Activated CD4-positive, alpha-beta T cell treated with anti-CD3 and anti-CD28 coated beads, Interleukin-2, amount 10 ng/mL, durations not matched to agents 24 days and 14 days (primary cell): Measurements from ENCODE around the gene NDRG3. TPM values are rescaled to one million over a fixed set of nuclear protein-coding genes. Genes with fewer than 3 reads are reported as not detected.

Experiments
- DNase-seq: peaks from one replicate; pipeline ENCODE4 v3.0.0; 2022
- H3K27ac Mint-ChIP-seq: one replicate; pipeline ENCODE4 v1.8.0; 2022; ENCODE audit warnings: mild to moderate bottlenecking, mixed read lengths
- H3K27me3 Mint-ChIP-seq: one replicate; pipeline ENCODE4 v1.8.0; 2022; ENCODE audit warnings: mixed read lengths
- H3K36me3 Mint-ChIP-seq: one replicate; pipeline ENCODE4 v1.8.0; 2022; ENCODE audit warnings: low read depth, mild to moderate bottlenecking, mixed read lengths
- H3K4me1 Mint-ChIP-seq: one replicate; pipeline ENCODE4 v1.8.0; 2021; ENCODE audit warnings: mixed read lengths
- H3K4me3 Mint-ChIP-seq: one replicate; pipeline ENCODE4 v1.8.0; 2022; ENCODE audit warnings: mild to moderate bottlenecking, moderate library complexity, mixed read lengths
- H3K9me3 Mint-ChIP-seq: one replicate; pipeline ENCODE4 v1.8.0; 2021; ENCODE audit warnings: mixed read lengths
- intact Hi-C: fragments of 100-400 bp; cut with micrococcal nuclease; formaldehyde crosslinking; loops from one replicate; pipeline ENCODE4 v1.15.1; 2023
- total RNA-seq: library from RNA; stranded (reverse); gene quantifications from 2 replicates; pipeline ENCODE4 v1.2.3, GENCODE V29; 2022

Gene NDRG3
- total RNA-seq, 1 donor from 2014 or later, result 24.7 TPM

DNA sequence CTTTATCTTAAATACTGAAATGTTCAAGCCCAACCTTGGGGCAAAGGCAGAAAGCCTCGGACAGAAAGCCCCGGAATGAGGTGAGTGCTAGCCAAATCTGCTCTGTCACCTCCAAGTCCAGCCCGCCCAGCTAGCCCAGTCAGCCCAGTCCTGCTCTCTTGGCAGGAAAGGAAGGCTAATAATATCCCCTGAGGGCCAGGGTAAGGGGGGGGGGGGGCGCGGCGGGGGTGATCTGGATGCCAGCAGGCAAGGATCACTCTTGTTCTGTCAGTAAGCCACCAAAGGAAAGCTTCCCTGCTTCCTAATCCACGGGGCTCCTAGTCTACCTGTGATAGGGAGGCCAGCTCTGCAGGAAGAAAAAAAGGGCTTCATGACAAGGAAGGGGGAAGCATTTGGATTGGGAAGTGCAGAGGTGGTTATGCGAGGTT, 1.1 kb downstream of the NDRG3 start:
- Mint-ChIP-seq H3K4me3 (peak overlapping the region; percentile 93), H3K4me1 (peaks cover 19% of the 10 kb centered on the region), H3K27me3 (no peaks in the 10 kb centered on the region), H3K36me3 (no peaks in the 10 kb centered on the region), H3K9me3 (no peaks in the 10 kb centered on the region), H3K27ac (peak overlapping the region; percentile 86)
- intact Hi-C loops, result loop anchor here (1.0 to 10.0 kb wide), 3 partner anchors 11 to 280 kb away; no protein-coding TSS in a partner anchor
- DNase-seq, result no peak

DNA sequence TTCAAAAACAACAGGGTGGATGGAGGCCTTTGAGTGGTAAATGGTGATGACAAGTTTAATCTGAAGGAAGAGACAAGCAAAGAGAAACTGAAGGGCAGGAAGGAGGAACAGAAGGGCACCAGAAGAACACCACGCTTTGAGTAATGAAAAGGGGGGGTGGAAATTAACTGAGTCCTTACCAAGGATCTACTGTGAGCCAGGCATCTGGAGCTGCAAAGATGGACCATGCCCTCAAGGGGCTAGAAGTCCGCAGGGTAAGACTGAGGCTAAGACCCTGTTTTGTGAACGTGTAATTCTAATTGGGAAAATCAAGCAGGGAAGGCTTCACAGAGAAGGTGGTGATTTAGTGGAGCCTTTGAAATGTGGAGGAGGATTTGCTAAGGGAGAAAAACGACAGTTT, 1.6 kb downstream of the NDRG3 start:
- Mint-ChIP-seq H3K27me3 (no peaks in the 10 kb centered on the region), H3K36me3 (no peaks in the 10 kb centered on the region), H3K4me3 (peak overlapping the region; percentile 55), H3K27ac (no peak overlapping the region), H3K4me1 (peaks cover 19% of the 10 kb centered on the region), H3K9me3 (no peaks in the 10 kb centered on the region)
- intact Hi-C loops, result loop anchor here (10.0 kb wide), 1 partner anchor 279 kb away; no protein-coding TSS in a partner anchor
- no peak for DNase-seq

DNA sequence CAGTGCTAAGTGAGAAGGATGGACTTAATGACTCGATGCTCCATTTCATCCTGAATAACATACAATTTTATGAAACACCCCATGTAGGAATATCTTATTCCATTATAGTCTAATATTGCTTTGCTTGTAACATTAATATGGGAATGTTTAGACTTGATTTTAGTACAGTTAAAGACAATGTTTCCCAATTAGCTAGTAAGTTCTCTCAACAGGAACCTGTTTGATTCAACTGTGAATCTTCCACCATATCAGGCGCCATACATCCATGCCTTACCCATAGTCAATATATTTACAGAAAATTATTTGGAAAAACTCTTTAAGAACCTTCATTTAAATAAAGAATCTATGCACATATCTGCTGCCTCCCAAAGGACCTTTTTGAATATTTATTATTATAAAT, 3.3 kb downstream of the NDRG3 start:
- H3K9me3 Mint-ChIP-seq, result no peaks in the 10 kb centered on the region

DNA sequence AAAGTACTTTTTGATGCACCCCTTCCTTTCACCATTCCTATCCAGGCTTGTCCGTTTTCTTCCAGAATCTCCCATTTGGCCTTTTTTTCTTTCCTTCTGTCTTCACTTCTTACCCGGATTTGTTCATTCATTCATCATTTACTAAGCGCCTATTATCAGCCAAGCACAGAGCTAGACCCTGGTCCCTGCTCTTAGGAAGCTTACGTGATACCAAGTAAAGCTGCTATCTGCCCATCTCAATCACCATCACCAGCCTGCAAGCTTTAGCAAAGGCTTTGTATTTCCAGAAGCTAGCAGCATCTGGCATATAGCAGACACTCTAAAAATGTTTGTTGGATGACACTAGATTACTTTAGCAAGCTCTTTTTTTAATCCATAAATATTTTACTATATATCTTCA, 4.8 kb downstream of the NDRG3 start:
- no peak overlapping the region for H3K27ac Mint-ChIP-seq
- H3K4me3 Mint-ChIP-seq, result no peak overlapping the region
- no peaks in the 10 kb centered on the region for H3K36me3 Mint-ChIP-seq
- intact Hi-C loops, result loop anchor here (10.0 kb wide), 1 partner anchor 276 kb away; no protein-coding TSS in a partner anchor
- no peak for DNase-seq
- no peaks in the 10 kb centered on the region for H3K27me3 Mint-ChIP-seq
- H3K4me1 Mint-ChIP-seq, result peaks cover 16% of the 10 kb centered on the region
- H3K9me3 Mint-ChIP-seq, result no peaks in the 10 kb centered on the region

More for the DNA sequence above, 3.3 kb downstream of the NDRG3 start:
- intact Hi-C loops, result loop anchor here (10.0 kb wide), 1 partner anchor 278 kb away; no protein-coding TSS in a partner anchor
- no peak overlapping the region for H3K4me3 Mint-ChIP-seq
- no peaks in the 10 kb centered on the region for H3K36me3 Mint-ChIP-seq
- no peak overlapping the region for H3K27ac Mint-ChIP-seq
- peaks cover 19% of the 10 kb centered on the region for H3K4me1 Mint-ChIP-seq
- no peaks in the 10 kb centered on the region for H3K27me3 Mint-ChIP-seq
- DNase-seq, result no peak

DNA sequence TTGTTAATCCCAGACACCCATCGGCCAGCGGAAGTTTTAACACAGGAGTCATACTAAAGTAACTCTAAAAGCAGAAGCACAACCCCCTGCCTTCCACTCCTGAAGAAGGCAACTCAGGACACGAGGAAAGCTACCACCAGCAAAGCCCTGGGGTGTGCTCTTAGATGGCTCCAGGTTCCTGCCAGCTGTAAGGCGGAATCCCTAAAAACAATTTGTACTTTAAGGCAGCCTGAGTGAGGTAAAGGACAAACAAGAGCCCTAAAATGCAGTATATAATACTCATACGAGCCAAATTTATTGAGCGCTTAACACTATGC, 8.7 kb downstream of the NDRG3 start:
- no peak overlapping the region for H3K4me3 Mint-ChIP-seq
- no peaks in the 10 kb centered on the region for H3K36me3 Mint-ChIP-seq
- intact Hi-C loops, result no loop called here
- H3K27me3 Mint-ChIP-seq, result no peaks in the 10 kb centered on the region
- DNase-seq, result no peak
- peaks cover 23% of the 10 kb centered on the region for H3K4me1 Mint-ChIP-seq
- H3K27ac Mint-ChIP-seq, result no peak overlapping the region
- H3K9me3 Mint-ChIP-seq, result no peaks in the 10 kb centered on the region

DNA sequence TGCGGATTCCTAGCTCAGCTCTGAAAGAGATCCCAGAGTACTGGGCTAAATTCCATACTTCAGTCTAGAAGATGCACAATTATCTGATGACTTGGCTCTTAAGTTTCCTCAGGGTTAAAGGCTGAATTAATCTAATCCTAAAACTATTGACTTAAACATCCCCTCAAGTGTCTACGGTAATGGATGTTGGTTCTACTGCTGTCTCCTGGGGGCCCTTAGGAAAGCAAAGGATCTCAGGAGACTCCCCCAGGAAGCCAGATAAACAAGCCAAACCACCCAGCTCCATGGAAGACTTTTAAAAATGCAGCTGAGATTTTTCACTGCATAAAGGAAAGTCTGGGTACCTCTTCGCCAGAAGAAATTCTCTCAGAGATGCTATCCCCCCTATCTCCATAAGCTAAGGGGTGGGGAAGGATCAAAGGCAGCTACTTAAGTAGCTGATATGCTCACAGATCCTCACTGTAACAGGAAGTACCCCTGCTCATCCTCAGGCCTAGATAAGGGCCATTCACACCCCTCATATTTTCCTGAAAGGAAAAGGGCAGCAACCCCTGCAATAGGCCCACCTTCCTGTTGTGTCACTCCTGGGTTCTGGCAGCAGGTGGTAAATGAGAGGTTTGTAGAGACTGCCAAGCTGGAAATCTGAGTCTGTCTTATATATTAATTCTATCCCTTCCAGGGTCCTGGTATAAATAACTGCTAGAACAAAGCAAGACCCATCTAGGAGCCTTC, 9.3 kb downstream of the NDRG3 start:
- no peaks in the 10 kb centered on the region for H3K9me3 Mint-ChIP-seq
- H3K27me3 Mint-ChIP-seq, result no peaks in the 10 kb centered on the region
- DNase-seq, result no peak
- H3K27ac Mint-ChIP-seq, result no peak overlapping the region
- no peak overlapping the region for H3K4me3 Mint-ChIP-seq
- intact Hi-C loops, result no loop called here
- peaks cover 23% of the 10 kb centered on the region for H3K4me1 Mint-ChIP-seq
- no peaks in the 10 kb centered on the region for H3K36me3 Mint-ChIP-seq

DNA sequence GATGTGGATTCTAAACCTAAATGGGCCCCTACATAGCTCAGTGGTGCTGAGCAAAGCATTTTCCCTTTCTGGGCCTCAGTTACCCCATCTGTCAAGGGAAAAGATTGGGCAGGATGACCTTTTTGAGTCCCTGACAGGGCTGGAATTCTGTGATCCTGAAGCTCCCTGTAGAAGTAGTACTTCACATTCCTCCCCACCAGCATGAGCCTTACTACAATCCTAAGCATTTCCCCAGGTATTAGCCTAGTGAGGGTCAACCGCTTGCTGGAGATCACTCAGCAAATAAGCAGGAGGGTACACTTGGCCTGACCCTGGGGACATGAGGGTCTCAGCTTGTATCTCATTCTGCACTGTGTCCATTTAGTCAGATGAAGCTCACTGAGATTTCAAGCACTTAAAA, 13.4 kb downstream of the NDRG3 start:
- Mint-ChIP-seq H3K4me1 (peaks cover 28% of the 10 kb centered on the region), H3K4me3 (no peak overlapping the region), H3K9me3 (no peaks in the 10 kb centered on the region), H3K36me3 (peaks cover 2% of the 10 kb centered on the region), H3K27me3 (no peaks in the 10 kb centered on the region), H3K27ac (no peak overlapping the region)
- no peak for DNase-seq
- intact Hi-C loops, result no loop called here

DNA sequence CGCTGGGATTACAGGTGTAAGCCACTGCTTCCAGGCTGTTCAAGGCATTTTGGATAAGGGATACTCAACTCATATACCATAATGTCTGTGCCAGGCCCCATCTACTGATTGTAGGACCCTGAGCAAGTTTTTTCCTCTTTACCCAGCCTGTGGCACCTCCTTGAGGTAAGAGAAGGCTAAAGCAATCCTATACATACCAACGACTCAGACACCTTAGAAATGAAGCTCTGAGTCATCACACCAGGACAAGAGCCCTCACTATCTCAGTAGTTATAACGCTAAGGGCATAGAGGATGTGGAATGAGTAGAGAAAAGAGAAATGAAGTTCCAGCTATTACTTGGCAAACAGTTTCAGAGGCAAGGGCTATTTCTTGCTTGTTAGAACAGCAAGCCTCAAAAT, 16.9 kb downstream of the NDRG3 start:
- intact Hi-C loops, result loop anchor here (10.0 kb wide), 1 partner anchor 84 kb away; the partner anchor contains the start of gene SLA2
- Mint-ChIP-seq H3K27me3 (no peaks in the 10 kb centered on the region), H3K4me3 (no peak overlapping the region), H3K9me3 (no peaks in the 10 kb centered on the region), H3K36me3 (peaks cover 2% of the 10 kb centered on the region), H3K4me1 (peaks cover 18% of the 10 kb centered on the region), H3K27ac (peak overlapping the region; percentile 45)
- DNase-seq, result peak; percentile 64

DNA sequence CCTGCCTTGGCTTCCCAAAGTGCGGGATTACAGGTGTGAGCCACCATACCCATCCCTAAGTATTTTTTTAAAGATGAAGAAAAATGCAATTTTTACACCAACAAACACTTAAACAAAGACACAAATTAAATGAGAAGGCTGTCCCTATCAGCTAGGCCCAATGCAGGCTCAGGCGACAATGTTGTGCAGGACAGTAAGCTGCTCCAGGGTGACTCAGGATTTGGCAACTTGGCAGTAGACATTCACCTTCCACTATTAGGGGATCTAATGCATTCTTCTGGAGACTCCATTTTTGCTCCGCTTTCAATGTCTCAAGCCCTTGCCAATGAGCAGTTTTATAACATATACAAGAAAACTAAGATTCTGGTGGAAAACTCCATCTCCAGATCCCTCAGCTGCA, 19.7 kb downstream of the NDRG3 start:
- Mint-ChIP-seq H3K27ac (no peak overlapping the region), H3K4me1 (peaks cover 12% of the 10 kb centered on the region), H3K9me3 (no peaks in the 10 kb centered on the region), H3K36me3 (peaks cover 4% of the 10 kb centered on the region), H3K27me3 (no peaks in the 10 kb centered on the region), H3K4me3 (no peak overlapping the region)
- intact Hi-C loops, result loop anchor here (10.0 kb wide), 1 partner anchor 81 kb away; the partner anchor contains the start of gene SLA2
- no peak for DNase-seq

DNA sequence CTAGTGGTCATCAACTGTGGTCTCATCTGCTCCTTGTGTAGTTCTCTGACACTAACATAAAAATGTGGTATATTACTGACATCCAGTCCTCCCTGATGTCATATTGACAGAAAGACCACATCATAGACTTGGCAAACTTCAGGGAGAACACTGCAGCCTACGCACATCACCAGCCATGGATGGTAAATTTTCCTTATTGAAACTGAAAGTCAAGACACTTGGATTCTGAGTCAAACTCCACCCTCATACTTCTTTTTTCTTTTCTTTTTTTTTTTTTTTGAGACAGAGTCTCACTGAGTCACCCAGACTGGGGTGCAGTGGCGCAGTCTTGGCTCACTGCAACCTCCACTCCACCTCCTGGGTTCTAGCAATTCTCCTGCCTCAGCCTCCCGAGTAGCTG, 25.4 kb downstream of the NDRG3 start:
- no peaks in the 10 kb centered on the region for H3K9me3 Mint-ChIP-seq
- peaks cover 8% of the 10 kb centered on the region for H3K36me3 Mint-ChIP-seq
- no peak overlapping the region for H3K4me3 Mint-ChIP-seq
- intact Hi-C loops, result loop anchor here (1.0 to 10.0 kb wide), 2 partner anchors 25 to 76 kb away; partner anchors contain the start of gene SLA2
- H3K27ac Mint-ChIP-seq, result peak overlapping the region; percentile 65
- DNase-seq, result peak; percentile 68
- H3K27me3 Mint-ChIP-seq, result no peaks in the 10 kb centered on the region
- peaks cover 12% of the 10 kb centered on the region for H3K4me1 Mint-ChIP-seq

DNA sequence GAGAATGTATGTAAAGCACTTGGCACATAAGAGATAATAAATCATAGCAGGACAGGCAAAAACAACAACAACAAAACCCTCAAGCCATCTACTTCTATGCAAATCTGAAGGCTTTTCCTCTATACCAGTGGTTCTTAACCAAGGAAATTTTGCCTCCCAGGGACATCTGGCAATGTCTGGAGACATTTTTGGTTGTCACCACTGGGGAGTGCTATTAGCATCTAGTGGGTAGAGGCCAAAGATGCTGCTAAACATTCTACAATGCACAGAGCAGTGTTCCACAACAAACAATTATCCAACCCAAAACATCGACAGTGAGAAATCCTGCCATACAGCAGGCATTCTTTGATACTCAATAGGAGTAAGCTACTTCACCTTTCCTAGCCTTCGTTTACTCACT, 28.2 kb downstream of the NDRG3 start:
- H3K9me3 Mint-ChIP-seq, result no peaks in the 10 kb centered on the region
- peaks cover 9% of the 10 kb centered on the region for H3K4me1 Mint-ChIP-seq
- intact Hi-C loops, result loop anchor here (2.0 kb wide), 1 partner anchor 37 kb away; no protein-coding TSS in a partner anchor
- peaks cover 8% of the 10 kb centered on the region for H3K36me3 Mint-ChIP-seq
- DNase-seq, result peak; percentile 72
- no peaks in the 10 kb centered on the region for H3K27me3 Mint-ChIP-seq
- H3K4me3 Mint-ChIP-seq, result no peak overlapping the region
- H3K27ac Mint-ChIP-seq, result no peak overlapping the region

DNA sequence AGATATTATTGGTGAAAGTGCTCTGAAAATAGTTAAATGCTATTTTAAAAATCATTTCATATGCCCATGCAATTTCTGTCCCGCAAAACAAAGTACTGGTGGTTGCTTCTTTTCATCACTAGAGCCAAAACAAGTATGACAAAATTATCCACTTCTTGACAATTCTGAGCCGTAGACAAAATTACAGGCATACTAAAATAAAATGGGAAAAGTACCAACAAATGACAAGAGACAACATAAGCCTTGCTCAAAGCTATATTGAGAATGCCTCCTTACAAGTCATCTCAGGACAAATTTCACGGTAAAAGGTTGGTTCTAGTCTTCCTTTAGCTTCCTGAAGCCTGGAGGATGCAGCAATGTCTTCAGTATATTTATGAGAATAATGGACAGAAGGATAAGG, 28.9 kb downstream of the NDRG3 start:
- H3K9me3 Mint-ChIP-seq, result no peaks in the 10 kb centered on the region
- intact Hi-C loops, result loop anchor here (2.0 kb wide), 1 partner anchor 38 kb away; no protein-coding TSS in a partner anchor
- H3K27ac Mint-ChIP-seq, result no peak overlapping the region
- no peaks in the 10 kb centered on the region for H3K27me3 Mint-ChIP-seq
- H3K4me1 Mint-ChIP-seq, result peaks cover 9% of the 10 kb centered on the region
- H3K36me3 Mint-ChIP-seq, result peaks cover 8% of the 10 kb centered on the region
- no peak for DNase-seq
- H3K4me3 Mint-ChIP-seq, result no peak overlapping the region

DNA sequence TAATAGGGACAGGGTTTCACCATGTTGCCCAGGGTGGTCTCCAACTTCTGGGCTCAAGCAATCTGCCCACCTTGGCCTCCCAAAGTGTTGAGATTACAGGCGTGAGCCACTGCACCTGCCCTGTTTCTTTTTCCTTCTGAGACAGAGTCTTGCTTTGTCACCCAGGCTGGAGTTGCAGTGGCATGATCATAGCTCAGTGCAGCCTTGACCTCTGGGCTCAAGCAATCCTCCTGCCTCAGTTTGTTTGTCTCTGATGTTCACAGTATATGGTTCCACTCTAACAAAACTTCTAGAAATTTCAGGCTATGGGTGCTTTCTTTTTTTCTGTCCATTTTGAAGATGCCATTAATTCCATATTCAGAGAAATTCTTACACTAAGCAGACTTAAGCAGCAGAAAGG, 33.1 kb downstream of the NDRG3 start:
- H3K36me3 Mint-ChIP-seq, result no peaks in the 10 kb centered on the region
- no peak overlapping the region for H3K4me3 Mint-ChIP-seq
- no peak overlapping the region for H3K27ac Mint-ChIP-seq
- H3K4me1 Mint-ChIP-seq, result peaks cover 2% of the 10 kb centered on the region
- H3K27me3 Mint-ChIP-seq, result no peaks in the 10 kb centered on the region
- H3K9me3 Mint-ChIP-seq, result no peaks in the 10 kb centered on the region
- DNase-seq, result no peak
- intact Hi-C loops, result no loop called here

DNA sequence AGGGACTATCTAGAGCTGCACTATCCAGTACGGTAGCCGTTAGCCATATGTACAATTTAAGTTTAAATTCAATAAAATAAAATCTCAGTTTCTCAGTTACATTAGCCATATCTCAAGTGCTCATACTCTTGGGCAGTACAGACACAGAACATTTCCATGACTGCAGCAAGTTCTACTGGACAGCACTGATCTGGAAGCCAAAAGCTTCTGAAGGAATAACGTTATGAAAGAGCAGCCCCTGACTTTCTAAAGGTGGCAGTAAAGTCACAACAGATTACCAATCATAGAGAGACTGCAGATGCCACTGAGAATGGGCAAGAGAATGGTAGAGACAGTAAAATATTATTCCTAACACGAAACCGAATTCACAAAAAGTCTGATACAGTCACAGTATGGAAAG, 36.8 kb downstream of the NDRG3 start:
- Mint-ChIP-seq H3K27ac (no peak overlapping the region), H3K9me3 (no peaks in the 10 kb centered on the region), H3K4me3 (no peak overlapping the region), H3K36me3 (no peaks in the 10 kb centered on the region), H3K4me1 (no peaks in the 10 kb centered on the region), H3K27me3 (no peaks in the 10 kb centered on the region)
- intact Hi-C loops, result no loop called here
- DNase-seq, result no peak
